ENCODE results near the gene KIF25.

DNA sequence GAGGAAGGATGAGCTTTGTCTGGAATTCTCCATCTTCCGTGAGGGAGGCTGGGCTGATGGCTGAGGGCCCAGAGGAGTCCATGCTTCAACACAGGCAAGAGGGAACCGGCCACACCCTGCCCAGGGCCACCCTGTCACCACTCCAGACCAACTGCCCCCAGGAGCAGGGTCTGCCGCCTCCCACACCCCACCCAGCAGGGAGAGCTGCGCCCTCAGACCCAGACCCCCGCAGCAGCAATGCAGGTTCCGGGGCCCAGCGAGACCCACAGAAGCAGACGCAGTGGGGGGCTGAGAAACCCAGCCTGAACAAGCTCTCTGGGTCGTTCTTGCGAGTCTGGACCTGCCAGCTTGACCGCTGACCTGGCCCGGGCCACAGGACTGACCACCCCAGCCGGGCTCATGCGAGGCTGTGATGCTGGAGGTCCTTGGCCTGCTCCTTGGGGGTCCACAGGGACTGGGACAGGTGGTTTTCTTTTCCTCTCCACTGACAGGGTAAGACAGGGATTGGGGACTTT lies 56.5 kb downstream of the KIF25 start:
- TF ChIP-seq, protein P1, sequence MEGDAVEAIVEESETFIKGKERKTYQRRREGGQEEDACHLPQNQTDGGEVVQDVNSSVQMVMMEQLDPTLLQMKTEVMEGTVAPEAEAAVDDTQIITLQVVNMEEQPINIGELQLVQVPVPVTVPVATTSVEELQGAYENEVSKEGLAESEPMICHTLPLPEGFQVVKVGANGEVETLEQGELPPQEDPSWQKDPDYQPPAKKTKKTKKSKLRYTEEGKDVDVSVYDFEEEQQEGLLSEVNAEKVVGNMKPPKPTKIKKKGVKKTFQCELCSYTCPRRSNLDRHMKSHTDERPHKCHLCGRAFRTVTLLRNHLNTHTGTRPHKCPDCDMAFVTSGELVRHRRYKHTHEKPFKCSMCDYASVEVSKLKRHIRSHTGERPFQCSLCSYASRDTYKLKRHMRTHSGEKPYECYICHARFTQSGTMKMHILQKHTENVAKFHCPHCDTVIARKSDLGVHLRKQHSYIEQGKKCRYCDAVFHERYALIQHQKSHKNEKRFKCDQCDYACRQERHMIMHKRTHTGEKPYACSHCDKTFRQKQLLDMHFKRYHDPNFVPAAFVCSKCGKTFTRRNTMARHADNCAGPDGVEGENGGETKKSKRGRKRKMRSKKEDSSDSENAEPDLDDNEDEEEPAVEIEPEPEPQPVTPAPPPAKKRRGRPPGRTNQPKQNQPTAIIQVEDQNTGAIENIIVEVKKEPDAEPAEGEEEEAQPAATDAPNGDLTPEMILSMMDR (IDR thresholded peaks at IDR 0.05) = no peak
- TF ChIP-seq POLR2A (IDR thresholded peaks at IDR 0.05) (no peak), POLR2AphosphoS5 (IDR thresholded peaks at IDR 0.05; ENCODE audit: insufficient read depth in 1 of 2, low read depth in 1 of 2) (no peak)

Measured in vagina (tissue), 2 donors.